H9 (cell line): ENCODE data around the gene LYZL2. TPM values are rescaled to one million over a fixed set of nuclear protein-coding genes. Genes with fewer than 3 reads are reported as not detected.

Experiments
- DNase-seq: peaks from one replicate; pipeline ENCODE4 v3.0.0-alpha.2; 2017
- H2AFZ ChIP-seq: one replicate; pipeline ENCODE4 v1.6.1; 2013; ENCODE audit warnings: mild to moderate bottlenecking, low read length, control low read depth, moderate library complexity
- H2AK5ac ChIP-seq: 2 replicates; pipeline ENCODE4 v1.6.1; 2013; ENCODE audit warnings: low read length, control low read depth, mixed read lengths; ENCODE audit not compliant: insufficient read length
- H2BK120ac ChIP-seq: one replicate; pipeline ENCODE4 v1.6.1; 2013; ENCODE audit warnings: low read depth, mild to moderate bottlenecking, low read length, control low read depth, inconsistent platforms; ENCODE audit not compliant: poor library complexity, severe bottlenecking
- H2BK12ac ChIP-seq: 2 replicates; pipeline ENCODE4 v1.6.1; 2013; ENCODE audit warnings: low read length, control low read depth, mixed read lengths, low read depth; ENCODE audit not compliant: insufficient read length
- H2BK15ac ChIP-seq: 2 replicates; pipeline ENCODE4 v1.6.1; 2013; ENCODE audit warnings: low read depth, low read length, control low read depth
- H2BK20ac ChIP-seq: one replicate; pipeline ENCODE4 v1.6.1; 2013; ENCODE audit warnings: low read depth, mild to moderate bottlenecking, low read length, control low read depth, inconsistent platforms; ENCODE audit not compliant: poor library complexity, severe bottlenecking
- H2BK5ac ChIP-seq: 2 replicates; pipeline ENCODE4 v1.6.1; 2013; ENCODE audit warnings: low read length, control low read depth, mixed read lengths; ENCODE audit not compliant: insufficient read length
- H3K14ac ChIP-seq: 2 replicates; pipeline ENCODE4 v1.6.1; 2013; ENCODE audit warnings: low read length, control low read depth; ENCODE audit not compliant: insufficient read depth
- H3K18ac ChIP-seq: 2 replicates; pipeline ENCODE4 v1.6.1; 2013; ENCODE audit warnings: low read depth, mild to moderate bottlenecking, mixed read lengths, low read length, control low read depth; ENCODE audit not compliant: insufficient read length
- H3K23ac ChIP-seq: 2 replicates; pipeline ENCODE4 v1.6.1; 2013; ENCODE audit warnings: low read length, control low read depth, mixed read lengths, low read depth; ENCODE audit not compliant: insufficient read length
- H3K23me2 ChIP-seq: 2 replicates; pipeline ENCODE4 v1.6.1; 2013; ENCODE audit warnings: low read depth, mild to moderate bottlenecking, mixed read lengths, low read length, control low read depth; ENCODE audit not compliant: insufficient read length, poor library complexity, severe bottlenecking
- H3K27ac ChIP-seq: 2 replicates; pipeline ENCODE4 v1.5.1; 2013; ENCODE audit warnings: low read length, control low read depth, mixed read lengths, low read depth; ENCODE audit not compliant: insufficient read length
- H3K27me3 ChIP-seq: 2 replicates; pipeline ENCODE4 v1.6.1; 2013; ENCODE audit warnings: low read length, control low read depth, inconsistent platforms; ENCODE audit not compliant: insufficient read depth
- H3K4ac ChIP-seq: 2 replicates; pipeline ENCODE4 v1.6.1; 2013; ENCODE audit warnings: low read depth, mild to moderate bottlenecking, control low read depth, inconsistent platforms, low read length, moderate library complexity
- H3K4me1 ChIP-seq: 2 replicates; pipeline ENCODE4 v1.6.1; 2013; ENCODE audit warnings: low read length, control low read depth, inconsistent platforms; ENCODE audit not compliant: insufficient read depth
- H3K4me2 ChIP-seq: 2 replicates; pipeline ENCODE4 v1.6.1; 2013; ENCODE audit warnings: low read length, control low read depth, mixed read lengths; ENCODE audit not compliant: insufficient read length, insufficient read depth
- H3K56ac ChIP-seq: 2 replicates; pipeline ENCODE4 v1.6.1; 2013; ENCODE audit warnings: low read depth, mild to moderate bottlenecking, mixed read lengths, low read length, control low read depth; ENCODE audit not compliant: insufficient read length
- H3K79me1 ChIP-seq: 2 replicates; pipeline ENCODE4 v1.6.1; 2013; ENCODE audit warnings: low read depth, mild to moderate bottlenecking, moderate library complexity, low read length, control low read depth, inconsistent platforms; ENCODE audit not compliant: insufficient read depth, poor library complexity, severe bottlenecking
- H3K79me2 ChIP-seq: 2 replicates; pipeline ENCODE4 v1.6.1; 2013; ENCODE audit warnings: low read length, control low read depth, inconsistent platforms; ENCODE audit not compliant: insufficient read depth
- H3K9ac ChIP-seq: 2 replicates; pipeline ENCODE4 v1.6.1; 2013; ENCODE audit warnings: low read length, control low read depth, mixed read lengths; ENCODE audit not compliant: insufficient read length; ENCODE audit errors: extremely low read depth
- H3K9me3 ChIP-seq: one replicate; pipeline ENCODE4 v1.6.1; 2013; ENCODE audit warnings: low read depth, low read length, inconsistent platforms; ENCODE audit not compliant: control insufficient read depth
- H3T11ph ChIP-seq: one replicate; pipeline ENCODE4 v1.6.1; 2013; ENCODE audit warnings: mild to moderate bottlenecking, low read length, control low read depth, inconsistent platforms
- H4K20me1 ChIP-seq: one replicate; pipeline ENCODE4 v1.6.1; 2013; ENCODE audit not compliant: control insufficient read depth, insufficient read length, insufficient read depth
- H4K5ac ChIP-seq: 2 replicates; pipeline ENCODE4 v1.6.1; 2013; ENCODE audit warnings: low read depth, mild to moderate bottlenecking, mixed read lengths, low read length, control low read depth; ENCODE audit not compliant: insufficient read length
- H4K8ac ChIP-seq: replicated peaks from 2 replicates; pipeline ENCODE4 v1.6.1; 2013; ENCODE audit warnings: low read length, control low read depth, mixed read lengths, low read depth; ENCODE audit not compliant: insufficient read length
- H4K91ac ChIP-seq: 2 replicates; pipeline ENCODE4 v1.6.1; 2013; ENCODE audit warnings: low read depth, mild to moderate bottlenecking, moderate library complexity, mixed read lengths, low read length, control low read depth; ENCODE audit not compliant: insufficient read length
- H3K27ac Mint-ChIP-seq, 3 experiments: 2 replicates in 2 of 3; 3 replicates in 1 of 3; pipeline ENCODE4 v1.8.0; 2020 to 2021; ENCODE audit warnings: mixed read lengths in 3 of 3, mild to moderate bottlenecking in 1 of 3, moderate library complexity in 1 of 3
- H3K27me3 Mint-ChIP-seq: 2 replicates; pipeline ENCODE4 v1.8.0; 2021; ENCODE audit warnings: low read depth, mild to moderate bottlenecking, moderate library complexity, mixed read lengths
- H3K36me3 Mint-ChIP-seq, 3 experiments: 2 replicates in 2 of 3; 3 replicates in 1 of 3; pipeline ENCODE4 v1.8.0; 2020 to 2021; ENCODE audit warnings: low read depth in 3 of 3, mixed read lengths in 3 of 3; ENCODE audit not compliant: insufficient read depth in 1 of 3
- H3K4me1 Mint-ChIP-seq, 2 experiments: 2 replicates each; pipeline ENCODE4 v1.8.0; 2020; ENCODE audit warnings: mixed read lengths in 2 of 2
- H3K4me3 Mint-ChIP-seq, 2 experiments: 2 replicates in 1 of 2; 3 replicates in 1 of 2; pipeline ENCODE4 v1.8.0; 2020 to 2021; ENCODE audit warnings: mild to moderate bottlenecking in 2 of 2, mixed read lengths in 2 of 2, moderate library complexity in 1 of 2
- H3K9me3 Mint-ChIP-seq, 2 experiments: 2 replicates in 1 of 2; 3 replicates in 1 of 2; pipeline ENCODE4 v1.8.0; 2020; ENCODE audit warnings: mild to moderate bottlenecking in 2 of 2, mixed read lengths in 2 of 2, moderate library complexity in 1 of 2
- WGBS: extraction: QIAGEN DNeasy Blood & Tissue Kit; methylation state at CpG from one replicate; pipeline ENCODE4 v1.1.7; 2013; ENCODE audit warnings: missing lambda C conversion rate, low lambda C conversion rate, mixed read lengths; ENCODE audit not compliant: insufficient read length; ENCODE audit errors: extremely low coverage; 5-methylcytosine and 5-hydroxymethylcytosine counted together
- total RNA-seq: library from RNA; stranded (reverse); gene quantifications from 2 replicates; pipeline ENCODE4 v1.2.1, GENCODE V29; 2021
- TF ChIP-seq, protein P1 (sequence below): fragments of 200-600 bp; sonication (generic); conservative IDR thresholded peaks from 3 replicates; pipeline ENCODE4 v1.8.0; 2021; ENCODE audit warnings: antibody characterized with exemption, mild to moderate bottlenecking

LYZL2 gene
- total RNA-seq, 1 experiment from 2014 or later: not detected

DNA sequence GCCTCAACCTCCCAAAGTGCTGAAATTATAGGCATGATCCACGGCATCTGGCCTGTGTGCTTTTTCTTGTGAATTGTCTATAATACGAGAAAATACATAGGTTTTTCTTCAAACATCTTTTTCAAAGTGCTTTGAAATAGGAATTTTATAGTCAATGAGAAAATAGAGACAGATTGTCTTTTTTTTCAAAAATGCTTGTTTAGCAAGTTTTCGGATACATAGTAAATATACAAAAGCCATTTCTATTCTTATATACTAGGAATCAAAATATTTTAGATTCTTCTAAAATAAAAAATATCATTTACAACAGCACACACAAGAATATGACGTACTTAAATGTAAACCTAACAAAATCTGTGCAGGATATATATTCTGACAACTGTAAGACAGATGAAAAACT is 1.6 kb upstream of the LYZL2 start:
- TF ChIP-seq, protein P1, sequence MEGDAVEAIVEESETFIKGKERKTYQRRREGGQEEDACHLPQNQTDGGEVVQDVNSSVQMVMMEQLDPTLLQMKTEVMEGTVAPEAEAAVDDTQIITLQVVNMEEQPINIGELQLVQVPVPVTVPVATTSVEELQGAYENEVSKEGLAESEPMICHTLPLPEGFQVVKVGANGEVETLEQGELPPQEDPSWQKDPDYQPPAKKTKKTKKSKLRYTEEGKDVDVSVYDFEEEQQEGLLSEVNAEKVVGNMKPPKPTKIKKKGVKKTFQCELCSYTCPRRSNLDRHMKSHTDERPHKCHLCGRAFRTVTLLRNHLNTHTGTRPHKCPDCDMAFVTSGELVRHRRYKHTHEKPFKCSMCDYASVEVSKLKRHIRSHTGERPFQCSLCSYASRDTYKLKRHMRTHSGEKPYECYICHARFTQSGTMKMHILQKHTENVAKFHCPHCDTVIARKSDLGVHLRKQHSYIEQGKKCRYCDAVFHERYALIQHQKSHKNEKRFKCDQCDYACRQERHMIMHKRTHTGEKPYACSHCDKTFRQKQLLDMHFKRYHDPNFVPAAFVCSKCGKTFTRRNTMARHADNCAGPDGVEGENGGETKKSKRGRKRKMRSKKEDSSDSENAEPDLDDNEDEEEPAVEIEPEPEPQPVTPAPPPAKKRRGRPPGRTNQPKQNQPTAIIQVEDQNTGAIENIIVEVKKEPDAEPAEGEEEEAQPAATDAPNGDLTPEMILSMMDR: no peak
- Histone ChIP-seq H4K5ac (no peak overlapping the region), H4K20me1 (no peaks in the 10 kb centered on the region), H3K9ac (no peak overlapping the region), H3T11ph (no peak overlapping the region), H3K56ac (no peak overlapping the region), H3K23me2 (no peaks in the 10 kb centered on the region), H3K79me1 (no peaks in the 10 kb centered on the region), H2BK120ac (no peak overlapping the region), H3K14ac (no peak overlapping the region), H2BK5ac (no peak overlapping the region), H3K9me3 (no peaks in the 10 kb centered on the region), H3K27ac (no peak overlapping the region), H3K18ac (no peak overlapping the region), H3K27me3 (no peaks in the 10 kb centered on the region), H2BK12ac (no peak overlapping the region), H3K4me1 (no peaks in the 10 kb centered on the region), H3K79me2 (no peaks in the 10 kb centered on the region), H2AFZ (no peak overlapping the region), H3K23ac (no peak overlapping the region), H2BK15ac (no peak overlapping the region), H2BK20ac (no peak overlapping the region), H3K4ac (no peak overlapping the region), H4K91ac (no peak overlapping the region), H3K4me2 (no peak overlapping the region), H2AK5ac (no peak overlapping the region), H4K8ac (no peak overlapping the region)
- Mint-ChIP-seq H3K27me3 (peaks cover 5% of the 10 kb centered on the region), H3K27ac (no peak overlapping the region), H3K36me3 (no peaks in the 10 kb centered on the region), H3K9me3 (no peaks in the 10 kb centered on the region), H3K4me3 (no peak overlapping the region), H3K4me1 (no peaks in the 10 kb centered on the region)
- DNase-seq: no peak
- WGBS: no CpG with 5 or more reads among the region's 4 CpGs
